ENCODE measurements around the gene ZMPSTE24.
A peak's percentile ranks its signal among the peaks of the same experiment; 100 is the strongest.

ZMPSTE24 gene

GRCh38 chr1:40264354-40264781 lies 6.3 kb downstream of the ZMPSTE24 start:
- peak; percentile 8 for DNase-seq

- no peak for DNase-seq
Measured at GRCh38 chr1:40265298-40265697, 7.3 kb downstream of the ZMPSTE24 start.

GRCh38 chr1:40265919-40266318 lies 7.9 kb downstream of the ZMPSTE24 start:
- no peak for DNase-seq

GRCh38 chr1:40266786-40267535 lies 8.9 kb downstream of the ZMPSTE24 start:
- no peak for DNase-seq

GRCh38 chr1:40267767-40268187 lies 9.7 kb downstream of the ZMPSTE24 start:
- no peak for DNase-seq

- no peak for DNase-seq
Measured at GRCh38 chr1:40268211-40268610, 10.2 kb downstream of the ZMPSTE24 start.

- DNase-seq = no peak
Measured at GRCh38 chr1:40270152-40270834, 12.3 kb downstream of the ZMPSTE24 start.

GRCh38 chr1:40272653-40273213 lies 14.7 kb downstream of the ZMPSTE24 start:
- no peak for DNase-seq

- no peak for DNase-seq
Measured at GRCh38 chr1:40273547-40274166, 15.6 kb downstream of the ZMPSTE24 start.

GRCh38 chr1:40274331-40274730 lies 16.3 kb downstream of the ZMPSTE24 start:
- no peak for DNase-seq

- no peak for DNase-seq
Measured at GRCh38 chr1:40276122-40276521, 18.1 kb downstream of the ZMPSTE24 start.

- no peak for DNase-seq
Measured at GRCh38 chr1:40281853-40282252, 23.8 kb downstream of the ZMPSTE24 start.

GRCh38 chr1:40291293-40291692 lies 33.3 kb downstream of the ZMPSTE24 start:
- no peak for DNase-seq

GRCh38 chr1:40299366-40300248 lies 41.6 kb downstream of the ZMPSTE24 start:
- DNase-seq = no peak

- DNase-seq = no peak
Measured at GRCh38 chr1:40300249-40300567, 42.2 kb downstream of the ZMPSTE24 start.

GRCh38 chr1:40300651-40301050 lies 42.6 kb downstream of the ZMPSTE24 start:
- no peak for DNase-seq

- no peak for DNase-seq
Measured at GRCh38 chr1:40301066-40301465, 43.0 kb downstream of the ZMPSTE24 start.

- DNase-seq = no peak
Measured at GRCh38 chr1:40301541-40302299, 43.7 kb downstream of the ZMPSTE24 start.

GRCh38 chr1:40302475-40302874 lies 44.4 kb downstream of the ZMPSTE24 start:
- no peak for DNase-seq

- no peak for DNase-seq
Measured at GRCh38 chr1:40303051-40303771, 45.2 kb downstream of the ZMPSTE24 start.

GRCh38 chr1:40303790-40304189 lies 45.8 kb downstream of the ZMPSTE24 start:
- no peak for DNase-seq
